ENCODE data around the gene HIP1. TPM values are rescaled to one million over a fixed set of nuclear protein-coding genes. Genes with fewer than 3 reads are reported as not detected.

Gene HIP1
- total and polyA plus RNA-seq, 9 of the 15 experiments (the other 6 are each of a cell fraction or from before 2014, with no cell fraction given): 2.4 to 13.7 (median 9.5) TPM

GRCh38 chr7:75734586-75735458 lies 3.9 kb downstream of the HIP1 start (continued):
- TF ChIP-seq GTF3C2 (IDR thresholded peaks at IDR 0.05; ENCODE audit: borderline replicate concordance, extremely low read depth, insufficient read length) (no peak), ZNF778 (CRISPR knock-in tag; IDR thresholded peaks at IDR 0.05) (no peak), BRF1 (IDR thresholded peaks at IDR 0.05; ENCODE audit: borderline replicate concordance, extremely low read depth, insufficient read length) (no peak), ILK (tag; IDR thresholded peaks at IDR 0.05; ENCODE audit: borderline replicate concordance, low read depth) (no peak), GATAD2B (IDR thresholded peaks at IDR 0.05; ENCODE audit: borderline replicate concordance) (no peak), ZNF830 (CRISPR knock-in tag; IDR thresholded peaks at IDR 0.05) (no peak), PKNOX1 (IDR thresholded peaks at IDR 0.05) (peak; percentile 95), CTCF (IDR thresholded peaks at IDR 0.05 in 2 of 3, conservative IDR thresholded peaks at IDR 0.05 in 1 of 3; ENCODE audit: insufficient read depth in 2 of 3, low read depth in 1 of 3, low read length in 3 of 3) (no peak), FOXO4 (CRISPR knock-in tag; IDR thresholded peaks at IDR 0.05) (no peak), SRSF3 (IDR thresholded peaks at IDR 0.05; ENCODE audit: insufficient read depth, low read length) (no peak), ZBTB7A (IDR thresholded peaks at IDR 0.05; ENCODE audit: borderline replicate concordance, control insufficient read depth, low read depth, low read length) (no peak), ATF7 (IDR thresholded peaks at IDR 0.05) (peak; percentile 77), CBX8 (IDR thresholded peaks at IDR 0.05; ENCODE audit: borderline replicate concordance, extremely low read depth, low read depth, low read length, poor library complexity, severe bottlenecking) (no peak), SIN3B (IDR thresholded peaks at IDR 0.05; ENCODE audit: low read depth) (no peak), ZNF133 (CRISPR knock-in tag; IDR thresholded peaks at IDR 0.05) (no peak), GATA2 (CRISPR knock-in tag; IDR thresholded peaks at IDR 0.05) (no peak), RFX5 (IDR thresholded peaks at IDR 0.05; ENCODE audit: low read depth, low read length) (no peak), EP400 (IDR thresholded peaks at IDR 0.05) (peak; percentile 80)
